HepG2 (cell line): Measurements from ENCODE around the gene TCAIM. TPM values are rescaled to one million over a fixed set of nuclear protein-coding genes. Genes with fewer than 3 reads are reported as not detected.
A peak's percentile ranks its signal among the peaks of the same experiment; 100 is the strongest.

Source experiments
- CEBPZ ChIP-seq: IDR thresholded peaks from 2 replicates; pipeline ENCODE4 v1.6.1; 2012; ENCODE audit warnings: low read length, improper control_type of control experiment
- ERF ChIP-seq: IDR thresholded peaks from 2 replicates; pipeline ENCODE4 v1.6.1; 2018; ENCODE audit warnings: missing biosample characterization, missing genetic modification reagents
- FOXO4 ChIP-seq: sonication (generic); formaldehyde crosslinking; conservative IDR thresholded peaks from 2 replicates; pipeline ENCODE4 v1.8.1; 2023; ENCODE audit warnings: missing genetic modification reagents
- PHF5A ChIP-seq: IDR thresholded peaks from one replicate; pipeline ENCODE4 v1.6.1; 2018; ENCODE audit warnings: low read depth, missing genetic modification reagents; ENCODE audit not compliant: unreplicated experiment
- SIX4 ChIP-seq: sonication (generic); formaldehyde crosslinking; IDR thresholded peaks from 2 replicates; pipeline ENCODE4 v1.4.0; 2020; ENCODE audit warnings: missing genetic modification reagents
- SRY ChIP-seq: sonication (generic); formaldehyde crosslinking; IDR thresholded peaks from 2 replicates; pipeline ENCODE4 v1.8.0; 2022; ENCODE audit warnings: mild to moderate bottlenecking, missing genetic modification reagents
- TFE3 ChIP-seq: IDR thresholded peaks from 2 replicates; pipeline ENCODE4 v1.6.1; 2016
- TP53 ChIP-seq: sonication (generic); formaldehyde crosslinking; conservative IDR thresholded peaks from 2 replicates; pipeline ENCODE4 v1.4.0; 2020; ENCODE audit warnings: missing genetic modification reagents
- U2AF2 ChIP-seq: fragments of 200-400 bp; formaldehyde crosslinking; IDR thresholded peaks from 2 replicates; pipeline ENCODE4 v1.6.1; 2017; ENCODE audit warnings: low read depth, mild to moderate bottlenecking, low read length
- ZBTB39 ChIP-seq: sonication (generic); formaldehyde crosslinking; IDR thresholded peaks from 2 replicates; pipeline ENCODE4 v1.5.0; 2020; ENCODE audit warnings: missing genetic modification reagents
- ZC3H13 ChIP-seq: sonication (generic); formaldehyde crosslinking; IDR thresholded peaks from 2 replicates; pipeline ENCODE4 v1.8.1; 2023; ENCODE audit warnings: mild to moderate bottlenecking, missing genetic modification reagents, moderate library complexity
- ZKSCAN1 ChIP-seq: fragments of 150-350 bp; IDR thresholded peaks from 2 replicates; pipeline ENCODE4 v1.6.1; 2014; ENCODE audit warnings: low read length
- ZMAT3 ChIP-seq: sonication (generic); formaldehyde crosslinking; conservative IDR thresholded peaks from 2 replicates; pipeline ENCODE4 v1.7.0; 2021; ENCODE audit warnings: missing genetic modification reagents
- ZNF10 ChIP-seq: sonication (generic); formaldehyde crosslinking; IDR thresholded peaks from 2 replicates; pipeline ENCODE4 v1.4.0; 2020; ENCODE audit warnings: mild to moderate bottlenecking, low read depth, missing genetic modification reagents, borderline replicate concordance
- ZNF160 ChIP-seq: sonication (generic); formaldehyde crosslinking; IDR thresholded peaks from 2 replicates; pipeline ENCODE4 v1.8.0; 2022; ENCODE audit warnings: mild to moderate bottlenecking, inconsistent platforms, missing genetic modification reagents
- ZNF296 ChIP-seq: sonication (generic); formaldehyde crosslinking; conservative IDR thresholded peaks from 2 replicates; pipeline ENCODE4 v1.5.0; 2020; ENCODE audit warnings: mild to moderate bottlenecking, missing genetic modification reagents
- ZNF44 ChIP-seq: sonication (generic); formaldehyde crosslinking; IDR thresholded peaks from 2 replicates; pipeline ENCODE4 v1.5.1; 2020; ENCODE audit warnings: mild to moderate bottlenecking, missing genetic modification reagents
- ZNF556 ChIP-seq: sonication (generic); formaldehyde crosslinking; IDR thresholded peaks from 2 replicates; pipeline ENCODE4 v1.4.0; 2020; ENCODE audit warnings: mild to moderate bottlenecking, missing genetic modification reagents, borderline replicate concordance
- ZNF800 ChIP-seq: sonication (generic); formaldehyde crosslinking; IDR thresholded peaks from 2 replicates; pipeline ENCODE4 v1.4.0; 2020; ENCODE audit warnings: missing genetic modification reagents
- polyA plus RNA-seq, 8 experiments: library from polyadenylated mRNA; depleted of rRNA in 3 of 8; stranded (reverse) in 7 of 8; unstranded in 1 of 8; fragments of >200 nt; fragmentation: Illumina TruSeq in 4 of 8; extraction: Trizol in 4 of 8; gene quantifications; 2 replicates each; pipeline versions ENCODE4 v1.2.1 to v1.2.3, GENCODE V29; 2011 to 2016; ENCODE audit warnings: low read depth in 4 of 8, missing spikeins in 1 of 8, mixed read lengths in 1 of 8; ENCODE audit not compliant: insufficient read depth in 1 of 8
- total RNA-seq, 5 experiments: library from RNA; depleted of rRNA; stranded (reverse); fragments of >200 nt; fragmentation: Illumina TruSeq; extraction: Trizol; gene quantifications; 2 replicates each; pipeline ENCODE4 v1.2.3, GENCODE V29; 2016; ENCODE audit warnings: low read depth in 1 of 5

TCAIM gene
- total and polyA plus RNA-seq, 2 of the 13 experiments (the other 11 are each of a cell fraction or from before 2014, with no cell fraction given), result 16.9 to 22.6 TPM

- TF ChIP-seq TFE3 (CRISPR knock-in tag) (peak; percentile 61), ZNF44 (no peak), ZNF10 (CRISPR knock-in tag) (no peak), ERF (CRISPR knock-in tag) (peak; percentile 90), CEBPZ (no peak), SRY (CRISPR knock-in tag) (peak; percentile 55; the same call in 1 of the 2 replicates), ZNF800 (CRISPR knock-in tag) (peak; percentile 80), ZNF160 (CRISPR knock-in tag) (peak; percentile 89), FOXO4 (CRISPR knock-in tag) (0 out of 2 replicates have a peak, but pooled peaks have one; percentile 89), ZKSCAN1 (no peak; the same call in 1 of the 2 replicates), ZC3H13 (CRISPR knock-in tag) (peak; percentile 79; the same call in 1 of the 2 replicates), ZBTB39 (CRISPR knock-in tag) (no peak), ZMAT3 (CRISPR knock-in tag) (peak; percentile 34; the same call in 1 of the 2 replicates), SIX4 (CRISPR knock-in tag) (no peak), ZNF296 (CRISPR knock-in tag) (no peak), PHF5A (CRISPR knock-in tag) (peak; percentile 91), ZNF556 (CRISPR knock-in tag) (peak; percentile 45; the same call in 1 of the 2 replicates), U2AF2 (no peak), TP53 (CRISPR knock-in tag) (0 out of 2 replicates have a peak, but pooled peaks have one; percentile 43)
Measured at GRCh38 chr3:44439499-44440295, 101.1 kb downstream of the TCAIM start (continued).
